ENCODE data around the gene BCAR1. TPM values are rescaled to one million over a fixed set of nuclear protein-coding genes. Genes with fewer than 3 reads are reported as not detected.

BCAR1 gene
- total and polyA plus RNA-seq, 2 of the 13 experiments (the other 11 are each of a cell fraction or from before 2014, with no cell fraction given), result 48.1 to 51.7 TPM

DNA sequence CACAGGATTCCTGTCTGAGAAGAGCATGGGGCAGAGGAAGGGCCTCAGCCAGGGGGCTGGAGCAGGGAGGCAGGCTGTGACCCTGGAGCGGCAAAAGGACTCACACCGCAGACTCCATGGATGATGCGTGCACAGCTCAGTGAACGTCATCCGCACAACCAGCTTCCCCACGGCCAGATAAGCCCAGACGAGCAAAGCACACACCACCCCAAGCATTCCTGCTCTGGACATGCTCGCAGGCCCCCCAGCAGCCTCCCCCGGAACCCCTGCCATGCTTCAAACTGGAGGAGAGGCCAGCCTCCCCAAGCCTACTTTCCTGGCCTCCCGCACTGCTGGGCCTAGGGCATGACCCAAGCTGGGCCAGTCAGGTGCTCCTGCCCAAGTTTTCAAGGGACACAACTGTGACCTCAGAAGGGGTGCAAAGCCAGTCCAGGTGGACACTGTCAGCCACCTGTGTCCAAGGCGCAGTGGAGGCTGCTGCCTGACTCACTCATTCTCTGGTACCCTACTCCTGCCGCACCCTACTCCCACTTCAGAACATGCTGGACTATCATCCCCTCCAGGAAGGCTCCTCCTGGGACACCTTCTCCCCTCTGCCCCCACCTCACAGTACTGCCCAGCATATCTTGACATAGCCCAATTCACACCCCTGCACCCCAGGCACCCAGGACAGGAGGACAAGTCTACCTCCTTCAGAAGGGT is 4.8 kb downstream of the BCAR1 start (continued):
- TF ChIP-seq ZFX (CRISPR knock-in tag; IDR thresholded peaks at IDR 0.05; ENCODE audit: low read depth) (0 out of 2 replicates have a peak, but pooled peaks have one; percentile 18), AKAP8 (CRISPR knock-in tag; IDR thresholded peaks at IDR 0.05) (peak; percentile 81), POLR2A (IDR thresholded peaks at IDR 0.05; ENCODE audit: insufficient read depth in 1 of 2, low read depth in 2 of 2, low read length in 2 of 2) (peak in 1 of 2 experiments; percentile 45; a peak in 2 of 4 replicates), ZNF562 (CRISPR knock-in tag; IDR thresholded peaks at IDR 0.05; ENCODE audit: borderline replicate concordance) (no peak)
- TF ChIP-seq, protein P1, sequence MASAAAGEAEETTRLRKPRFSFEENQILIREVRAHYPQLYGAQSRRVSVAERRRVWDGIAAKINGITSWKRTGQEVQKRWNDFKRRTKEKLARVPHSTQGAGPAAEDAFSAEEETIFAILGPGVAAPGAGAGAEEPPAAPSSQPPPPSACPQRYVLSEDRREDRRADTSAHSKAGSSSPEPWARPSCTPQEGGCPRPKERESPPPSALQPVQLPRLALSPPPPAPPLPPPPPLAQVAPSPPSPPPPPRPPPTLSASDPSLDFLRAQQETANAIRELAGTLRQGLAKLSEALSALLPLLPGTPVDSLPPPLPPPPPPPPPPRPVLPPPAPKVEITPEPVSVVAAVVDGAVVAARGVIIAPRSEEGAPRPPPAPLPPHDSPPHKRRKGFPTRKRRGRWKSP (CRISPR knock-in tag; IDR thresholded peaks at IDR 0.05), result no peak; the same call in 1 of the 2 replicates
- TF ChIP-seq, protein P2, sequence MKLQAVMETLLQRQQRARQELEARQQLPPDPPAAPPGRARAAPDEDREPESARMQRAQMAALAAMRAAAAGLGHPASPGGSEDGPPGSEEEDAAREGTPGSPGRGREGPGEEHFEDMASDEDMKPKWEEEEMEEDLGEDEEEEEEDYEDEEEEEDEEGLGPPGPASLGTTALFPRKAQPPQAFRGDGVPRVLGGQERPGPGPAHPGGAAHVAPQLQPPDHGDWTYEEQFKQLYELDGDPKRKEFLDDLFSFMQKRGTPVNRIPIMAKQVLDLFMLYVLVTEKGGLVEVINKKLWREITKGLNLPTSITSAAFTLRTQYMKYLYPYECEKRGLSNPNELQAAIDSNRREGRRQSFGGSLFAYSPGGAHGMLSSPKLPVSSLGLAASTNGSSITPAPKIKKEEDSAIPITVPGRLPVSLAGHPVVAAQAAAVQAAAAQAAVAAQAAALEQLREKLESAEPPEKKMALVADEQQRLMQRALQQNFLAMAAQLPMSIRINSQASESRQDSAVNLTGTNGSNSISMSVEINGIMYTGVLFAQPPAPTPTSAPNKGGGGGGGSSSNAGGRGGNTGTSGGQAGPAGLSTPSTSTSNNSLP (IDR thresholded peaks at IDR 0.05; ENCODE audit: low read depth, low read length), result no peak

DNA sequence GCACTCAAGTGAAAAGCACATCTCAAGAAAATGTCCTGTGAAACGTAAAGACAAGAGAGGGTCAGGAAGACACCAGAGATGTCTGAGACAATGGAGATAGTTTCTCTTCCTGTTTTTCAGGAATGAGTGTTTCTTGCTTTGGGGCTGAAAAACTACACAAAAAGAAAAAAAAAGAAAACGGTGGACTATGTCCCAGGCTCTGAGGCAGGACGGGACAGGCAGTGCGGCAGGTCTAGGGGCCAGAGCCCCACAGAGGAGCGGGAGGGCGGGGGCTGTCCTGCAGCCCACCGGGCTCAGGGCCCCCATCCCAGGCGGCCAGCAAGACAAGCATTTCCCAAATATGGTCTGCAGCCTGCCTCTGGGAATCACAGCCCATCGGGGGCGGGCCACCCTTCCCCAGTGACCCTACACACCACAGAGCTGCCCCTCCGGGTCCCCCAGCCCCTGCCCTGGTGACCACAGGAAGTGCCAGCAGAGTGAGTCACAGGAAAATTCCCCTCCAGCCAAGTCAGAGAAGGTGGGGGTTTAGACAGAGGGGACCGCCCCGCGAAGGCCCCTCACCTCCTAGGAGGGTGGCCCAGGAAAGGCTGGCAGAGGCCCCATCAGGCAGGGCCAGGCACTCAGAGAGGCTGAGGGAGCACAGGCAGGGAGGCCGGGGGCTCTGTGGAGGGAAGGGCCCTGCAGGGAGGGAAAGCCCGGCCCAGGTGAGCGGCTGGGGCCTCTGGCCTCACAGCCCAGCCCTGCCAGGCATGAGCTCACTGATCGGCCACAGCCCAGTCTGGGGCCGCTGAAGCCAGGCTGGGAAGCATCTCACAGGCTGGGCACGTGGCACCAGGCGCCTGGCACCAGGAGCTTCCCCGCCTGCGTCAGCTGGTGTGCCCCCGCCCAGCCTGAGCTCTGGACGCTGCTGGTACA is 6.3 kb downstream of the BCAR1 start:
- FAIRE-seq, result peak; percentile 88
- DNase-seq (ENCODE audit: low spot score), result peak; percentile 99
- peaks cover 85% of the 10 kb centered on the region for H3K4me1 ChIP-seq (ENCODE audit: insufficient read depth, low read length)
- peaks cover 16% of the 10 kb centered on the region; the same call in 1 of the 2 replicates for H4K20me1 ChIP-seq (ENCODE audit: insufficient read depth, low read length)
- ATAC-seq, result peak; percentile 80
- ChIA-PET POLR2A (interaction anchor here (0.9 to 14.7 kb wide), 23 partner anchors 8 to 219 kb away, joined by 3 to 312 read pairs (median 5); partner anchors contain the start of genes CTRB1 and TMEM170A), CTCF (ENCODE audit: low intra/inter-chr PET ratio, low total read pairs) (no interaction called here)
- no peak overlapping the region for H2AFZ ChIP-seq (ENCODE audit: low read length)
- H3K27ac ChIP-seq (ENCODE audit: extremely low read length, insufficient read depth, low read length), result peak overlapping the region; percentile 97
- intact Hi-C loops (cut with micrococcal nuclease; ENCODE audit: unreplicated experiment), result loop anchor here (1.0 to 5.0 kb wide), 4 partner anchors 11 to 248 kb away; partner anchors contain the start of gene ZNRF1
- peaks cover 22 to 32% of the 10 kb centered on the region in 2 experiments for H3K36me3 ChIP-seq (replicated peaks in 1 of 2; ENCODE audit: control insufficient read depth in 1 of 2, insufficient read depth in 2 of 2, low read length in 2 of 2)
- BruUV-seq (replicated peaks), result TSS peak; percentile 90
- peak overlapping the region; percentile 11 to 63 (median 25); a peak in 5 of 6 replicates for H3K4me3 ChIP-seq (replicated peaks in 1 of 3; ENCODE audit: insufficient read depth in 1 of 3, low read depth in 2 of 3, low read length in 3 of 3)
- H3K4me2 ChIP-seq (ENCODE audit: low read depth, low read length), result peak overlapping the region; percentile 84
- H3K79me2 ChIP-seq (ENCODE audit: insufficient read depth, low read length), result peaks cover 84% of the 10 kb centered on the region
- WGBS (ENCODE audit: low lambda C conversion rate), result 5% methylated on average over 21 of the region's 25 CpGs
- no peaks in the 10 kb centered on the region for H3K27me3 ChIP-seq (ENCODE audit: control insufficient read depth in 1 of 2, insufficient read depth in 2 of 2, low read length in 2 of 2)
- H3K9me3 ChIP-seq (ENCODE audit: low read length), result no peaks in the 10 kb centered on the region
- H3K9ac ChIP-seq (ENCODE audit: insufficient read depth, low read depth, low read length), result peak overlapping the region; percentile 99
- in situ Hi-C loops (cut with HindIII; ENCODE audit: extremely low pct_ligation_motif_present, low pct_unique_long_range_greater_than_20kb), result no loop called here
- TF ChIP-seq EED (CRISPR knock-in tag; IDR thresholded peaks at IDR 0.05) (no peak; the same call in 1 of the 2 replicates), NR2F1 (CRISPR knock-in tag; IDR thresholded peaks at IDR 0.05) (peak; percentile 88 to 94), FOXM1 (CRISPR knock-in tag; IDR thresholded peaks at IDR 0.05) (no peak), ZBTB7B (CRISPR knock-in tag; IDR thresholded peaks at IDR 0.05) (peak; percentile 100), ZNF44 (CRISPR knock-in tag; IDR thresholded peaks at IDR 0.05) (peak; percentile 89; the same call in 1 of the 2 replicates), ZNF703 (CRISPR knock-in tag; IDR thresholded peaks at IDR 0.05; ENCODE audit: borderline replicate concordance) (0 out of 2 replicates have a peak, but pooled peaks have one; percentile 27), ZNF816 (CRISPR knock-in tag; IDR thresholded peaks at IDR 0.05; ENCODE audit: borderline replicate concordance) (peak; percentile 90; the same call in 1 of the 2 replicates)
- TF ChIP-seq, protein P3, sequence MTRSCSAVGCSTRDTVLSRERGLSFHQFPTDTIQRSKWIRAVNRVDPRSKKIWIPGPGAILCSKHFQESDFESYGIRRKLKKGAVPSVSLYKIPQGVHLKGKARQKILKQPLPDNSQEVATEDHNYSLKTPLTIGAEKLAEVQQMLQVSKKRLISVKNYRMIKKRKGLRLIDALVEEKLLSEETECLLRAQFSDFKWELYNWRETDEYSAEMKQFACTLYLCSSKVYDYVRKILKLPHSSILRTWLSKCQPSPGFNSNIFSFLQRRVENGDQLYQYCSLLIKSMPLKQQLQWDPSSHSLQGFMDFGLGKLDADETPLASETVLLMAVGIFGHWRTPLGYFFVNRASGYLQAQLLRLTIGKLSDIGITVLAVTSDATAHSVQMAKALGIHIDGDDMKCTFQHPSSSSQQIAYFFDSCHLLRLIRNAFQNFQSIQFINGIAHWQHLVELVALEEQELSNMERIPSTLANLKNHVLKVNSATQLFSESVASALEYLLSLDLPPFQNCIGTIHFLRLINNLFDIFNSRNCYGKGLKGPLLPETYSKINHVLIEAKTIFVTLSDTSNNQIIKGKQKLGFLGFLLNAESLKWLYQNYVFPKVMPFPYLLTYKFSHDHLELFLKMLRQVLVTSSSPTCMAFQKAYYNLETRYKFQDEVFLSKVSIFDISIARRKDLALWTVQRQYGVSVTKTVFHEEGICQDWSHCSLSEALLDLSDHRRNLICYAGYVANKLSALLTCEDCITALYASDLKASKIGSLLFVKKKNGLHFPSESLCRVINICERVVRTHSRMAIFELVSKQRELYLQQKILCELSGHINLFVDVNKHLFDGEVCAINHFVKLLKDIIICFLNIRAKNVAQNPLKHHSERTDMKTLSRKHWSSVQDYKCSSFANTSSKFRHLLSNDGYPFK (CRISPR knock-in tag; IDR thresholded peaks at IDR 0.05; ENCODE audit: borderline replicate concordance), result peak; percentile 89

Measured in HepG2 (cell line).